HepG2 (cell line): ENCODE data around the gene H6PD. TPM values are rescaled to one million over a fixed set of nuclear protein-coding genes. Genes with fewer than 3 reads are reported as not detected.

Experiments used
- AHR ChIP-seq: IDR thresholded peaks from 2 replicates; pipeline ENCODE4 v1.6.1; 2018; ENCODE audit warnings: missing genetic modification reagents, missing compliant biosample characterization
- CBX5 ChIP-seq: sonication (generic); formaldehyde crosslinking; IDR thresholded peaks from 2 replicates; pipeline ENCODE4 v1.4.0; 2020; ENCODE audit warnings: missing genetic modification reagents, borderline replicate concordance
- CSRNP2 ChIP-seq: sonication (generic); formaldehyde crosslinking; conservative IDR thresholded peaks from 2 replicates; pipeline ENCODE4 v1.8.0; 2022; ENCODE audit warnings: low read depth, missing genetic modification reagents
- HOXA5 ChIP-seq: sonication (generic); formaldehyde crosslinking; IDR thresholded peaks from 2 replicates; pipeline ENCODE4 v1.4.0; 2020; ENCODE audit warnings: missing genetic modification reagents
- ISX ChIP-seq: sonication (generic); formaldehyde crosslinking; conservative IDR thresholded peaks from 2 replicates; pipeline ENCODE4 v1.5.0; 2020; ENCODE audit warnings: missing genetic modification reagents
- NCOA5 ChIP-seq: sonication (generic); formaldehyde crosslinking; IDR thresholded peaks from 2 replicates; pipeline ENCODE4 v1.4.0; 2020; ENCODE audit warnings: missing genetic modification reagents
- POGZ ChIP-seq: sonication (generic); formaldehyde crosslinking; IDR thresholded peaks from 2 replicates; pipeline ENCODE4 v1.4.0; 2020; ENCODE audit warnings: mild to moderate bottlenecking, missing genetic modification reagents
- SNAPC2 ChIP-seq: sonication (generic); formaldehyde crosslinking; IDR thresholded peaks from 2 replicates; pipeline ENCODE4 v1.8.1; 2022; ENCODE audit warnings: mild to moderate bottlenecking, missing genetic modification reagents
- UBTF ChIP-seq: sonication (generic); formaldehyde crosslinking; IDR thresholded peaks from 2 replicates; pipeline ENCODE4 v1.4.0; 2020; ENCODE audit warnings: mild to moderate bottlenecking, missing genetic modification reagents
- ZNF225 ChIP-seq: sonication (generic); formaldehyde crosslinking; IDR thresholded peaks from 2 replicates; pipeline ENCODE4 v1.4.0; 2020; ENCODE audit warnings: mild to moderate bottlenecking, missing genetic modification reagents
- ZNF564 ChIP-seq: sonication (generic); formaldehyde crosslinking; IDR thresholded peaks from 2 replicates; pipeline ENCODE4 v1.8.1; 2023; ENCODE audit warnings: mild to moderate bottlenecking, missing genetic modification reagents
- ZNF609 ChIP-seq: sonication (generic); formaldehyde crosslinking; IDR thresholded peaks from 2 replicates; pipeline ENCODE4 v1.4.0; 2020; ENCODE audit warnings: mild to moderate bottlenecking, missing genetic modification reagents, borderline replicate concordance
- ZNF616 ChIP-seq: sonication (generic); formaldehyde crosslinking; IDR thresholded peaks from 2 replicates; pipeline ENCODE4 v1.5.0; 2020; ENCODE audit warnings: low read depth, mild to moderate bottlenecking, missing genetic modification reagents
- ZNF672 ChIP-seq: sonication (generic); formaldehyde crosslinking; IDR thresholded peaks from 2 replicates; pipeline ENCODE4 v1.8.1; 2022; ENCODE audit warnings: missing genetic modification reagents
- ZNF790 ChIP-seq: sonication (generic); formaldehyde crosslinking; IDR thresholded peaks from 2 replicates; pipeline ENCODE4 v1.8.0; 2022; ENCODE audit warnings: missing genetic modification reagents, mild to moderate bottlenecking, borderline replicate concordance
- ZNF878 ChIP-seq: sonication (generic); formaldehyde crosslinking; IDR thresholded peaks from 2 replicates; pipeline ENCODE4 v1.8.1; 2023; ENCODE audit warnings: mild to moderate bottlenecking, missing genetic modification reagents, moderate library complexity
- ZNF879 ChIP-seq: sonication (generic); formaldehyde crosslinking; IDR thresholded peaks from 2 replicates; pipeline ENCODE4 v1.8.1; 2023; ENCODE audit warnings: missing genetic modification reagents
- polyA plus RNA-seq, 8 experiments: library from polyadenylated mRNA; depleted of rRNA in 3 of 8; stranded (reverse) in 7 of 8; unstranded in 1 of 8; fragments of >200 nt; fragmentation: Illumina TruSeq in 4 of 8; extraction: Trizol in 4 of 8; gene quantifications; 2 replicates each; pipeline versions ENCODE4 v1.2.1 to v1.2.3, GENCODE V29; 2011 to 2016; ENCODE audit warnings: low read depth in 4 of 8, missing spikeins in 1 of 8, mixed read lengths in 1 of 8; ENCODE audit not compliant: insufficient read depth in 1 of 8
- total RNA-seq, 5 experiments: library from RNA; depleted of rRNA; stranded (reverse); fragments of >200 nt; fragmentation: Illumina TruSeq; extraction: Trizol; gene quantifications; 2 replicates each; pipeline ENCODE4 v1.2.3, GENCODE V29; 2016; ENCODE audit warnings: low read depth in 1 of 5
- TF ChIP-seq, protein P1 (sequence below): sonication (generic); formaldehyde crosslinking; IDR thresholded peaks from 2 replicates; pipeline ENCODE4 v1.4.0; 2020; ENCODE audit warnings: missing genetic modification reagents

The H6PD gene
- total and polyA plus RNA-seq, 2 of the 13 experiments (the other 11 are each of a cell fraction or from before 2014, with no cell fraction given) = 9.3 to 14.1 TPM

- peak; percentile 91 for TF ChIP-seq UBTF (CRISPR knock-in tag)
- TF ChIP-seq, protein P1, sequence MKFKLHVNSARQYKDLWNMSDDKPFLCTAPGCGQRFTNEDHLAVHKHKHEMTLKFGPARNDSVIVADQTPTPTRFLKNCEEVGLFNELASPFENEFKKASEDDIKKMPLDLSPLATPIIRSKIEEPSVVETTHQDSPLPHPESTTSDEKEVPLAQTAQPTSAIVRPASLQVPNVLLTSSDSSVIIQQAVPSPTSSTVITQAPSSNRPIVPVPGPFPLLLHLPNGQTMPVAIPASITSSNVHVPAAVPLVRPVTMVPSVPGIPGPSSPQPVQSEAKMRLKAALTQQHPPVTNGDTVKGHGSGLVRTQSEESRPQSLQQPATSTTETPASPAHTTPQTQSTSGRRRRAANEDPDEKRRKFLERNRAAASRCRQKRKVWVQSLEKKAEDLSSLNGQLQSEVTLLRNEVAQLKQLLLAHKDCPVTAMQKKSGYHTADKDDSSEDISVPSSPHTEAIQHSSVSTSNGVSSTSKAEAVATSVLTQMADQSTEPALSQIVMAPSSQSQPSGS (CRISPR knock-in tag) = peak; percentile 55; the same call in 1 of the 2 replicates
- peak; percentile 52; the same call in 1 of the 2 replicates for TF ChIP-seq SNAPC2
- TF ChIP-seq ZNF878 (CRISPR knock-in tag) = peak; percentile 70; the same call in 1 of the 2 replicates
- TF ChIP-seq ZNF564 (CRISPR knock-in tag) = peak; percentile 42; the same call in 1 of the 2 replicates
- no peak for TF ChIP-seq CSRNP2 (CRISPR knock-in tag)
- TF ChIP-seq CBX5 (CRISPR knock-in tag) = peak; percentile 93; the same call in 1 of the 2 replicates
- 0 out of 2 replicates have a peak, but pooled peaks have one; percentile 36 for TF ChIP-seq ZNF616
- TF ChIP-seq ZNF790 (CRISPR knock-in tag) = 0 out of 2 replicates have a peak, but pooled peaks have one; percentile 70
- TF ChIP-seq ZNF879 (CRISPR knock-in tag) = peak; percentile 45; the same call in 1 of the 2 replicates
- TF ChIP-seq ZNF672 = no peak
- no peak for TF ChIP-seq ISX (CRISPR knock-in tag)
- TF ChIP-seq AHR = peak; percentile 95; the same call in 1 of the 2 replicates
- TF ChIP-seq ZNF609 (CRISPR knock-in tag) = peak; percentile 79; the same call in 1 of the 2 replicates
- peak; percentile 80 for TF ChIP-seq HOXA5 (CRISPR knock-in tag)
- TF ChIP-seq NCOA5 (CRISPR knock-in tag) = no peak
- peak; percentile 47 for TF ChIP-seq POGZ (CRISPR knock-in tag)
- TF ChIP-seq ZNF225 = peak; percentile 68; the same call in 1 of the 2 replicates
Measured at GRCh38 chr1:9233241-9233941, 1.2 kb upstream of the H6PD start (continued).
